Psoas muscle (tissue), 8 donors: ENCODE results near the gene SPTB. TPM values are rescaled to one million over a fixed set of nuclear protein-coding genes. Genes with fewer than 3 reads are reported as not detected.
A peak's percentile ranks its signal among the peaks of the same experiment; 100 is the strongest.

ENCODE experiments used
- ATAC-seq, 4 donors: fragments of 200-7000 bp; cut with Tn5 transposase; one replicate each; pipeline ENCODE4 v1.9.1; 2020; ENCODE audit warnings: moderate library complexity in 3 of 4, mild to moderate bottlenecking in 2 of 4
- DNase-seq, 2 donors: peaks; one replicate each; pipeline ENCODE4 v3.0.0-alpha.2; 2020
- H3K27ac ChIP-seq: fragments of 200-600 bp; one replicate; pipeline ENCODE4 v1.8.0; 2022
- H3K27me3 ChIP-seq, 3 donors: fragments of 200-600 bp in 1 of 3; one replicate each; pipeline versions ENCODE4 v1.6.1 to v1.8.0; 2013 to 2022; ENCODE audit warnings: low read length in 2 of 3, mild to moderate bottlenecking in 2 of 3, moderate library complexity in 1 of 3; ENCODE audit not compliant: insufficient read depth in 3 of 3
- H3K36me3 ChIP-seq, 2 donors: fragments of 200-600 bp in 1 of 2; one replicate each; pipeline versions ENCODE4 v1.6.1 to v1.8.0; 2013 to 2022; ENCODE audit warnings: low read depth in 1 of 2, mild to moderate bottlenecking in 1 of 2, moderate library complexity in 1 of 2; ENCODE audit not compliant: insufficient read depth in 1 of 2
- H3K4me1 ChIP-seq: fragments of 200-600 bp; one replicate; pipeline ENCODE4 v1.8.0; 2022
- H3K4me3 ChIP-seq: fragments of 200-600 bp; one replicate; pipeline ENCODE4 v1.8.0; 2022; ENCODE audit warnings: mild to moderate bottlenecking
- H3K9me3 ChIP-seq: fragments of 200-600 bp; one replicate; pipeline ENCODE4 v1.8.0; 2022
- WGBS, 3 donors: extraction: QIAGEN DNeasy Blood & Tissue Kit; methylation state at CpG; one replicate each; pipeline versions ENCODE4 v1.1.6 to v1.1.7; 2013; 5-methylcytosine and 5-hydroxymethylcytosine counted together
- intact Hi-C, 2 donors: fragments of 100-400 bp; cut with DNase I; formaldehyde crosslinking; loops; one replicate each; pipeline versions ENCODE4 v1.11.0 to v1.14.2; 2022
- polyA plus RNA-seq, 3 donors: library from polyadenylated mRNA; stranded (reverse); fragments of 200-250 nt; gene quantifications; one replicate each; pipeline ENCODE4 v1.2.3, GENCODE V29; 2013
- total RNA-seq, 4 donors: library from RNA; stranded (reverse); fragmentation: NEBNext Ultra II Directional in 2 of 4; extraction: Animal tissue kit (Norgen Biotek cat#: 25700) in 2 of 4; gene quantifications; one replicate each; pipeline versions ENCODE4 v1.2.1 to v1.2.4, GENCODE V29; 2021 to 2023
- TF ChIP-seq, protein P1 (sequence below): fragments of 200-600 bp; IDR thresholded peaks from one replicate; pipeline ENCODE4 v1.8.0; 2022; ENCODE audit warnings: antibody characterized with exemption
- donor health status: healthy with polysubstance abuse.
- donor health status: DM: no; HTN: no; CAD: no; lungs with moderate emphysema.
- donor health status: Bipolar disorder and iron deficiency.
- donor health status: healthy.
- donor health status: DM: yes; HTN: yes; CAD: no.
- donor health status: DM: no; HTN: no; CAD: no.
- donor health status: DM: no; HTN: no; CAD: no.
- donor health status: DM: yes; HTN: yes; CAD: no.

The SPTB gene
- total and polyA plus RNA-seq, 7 donors, result 43.4 to 540 (median 374) TPM

DNA sequence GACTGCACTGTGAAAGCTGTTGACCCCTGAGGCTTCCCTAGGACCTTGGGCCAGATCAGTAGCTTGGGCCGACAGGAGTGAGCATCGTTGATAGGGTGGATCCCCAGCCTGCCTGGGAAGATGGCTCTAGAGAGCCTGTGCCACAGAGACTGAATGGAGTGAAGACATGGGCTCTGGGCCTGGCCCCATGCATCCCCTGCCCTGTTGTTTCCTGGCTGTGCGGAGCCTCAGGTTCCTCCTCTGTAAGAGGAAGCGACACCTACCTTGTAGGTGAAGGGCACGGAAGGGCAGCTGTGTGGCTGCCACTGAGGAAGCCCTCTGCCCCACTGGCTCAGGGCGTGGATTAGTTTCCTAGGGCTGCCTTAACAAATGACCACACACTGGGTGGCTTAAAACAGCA, 151.6 kb downstream of the SPTB start:
- ATAC-seq, result no peak
- no peak for DNase-seq
- intact Hi-C loops, result no loop called here
- no peaks in the 10 kb centered on the region for H3K27me3 ChIP-seq
- H3K9me3 ChIP-seq, result no peaks in the 10 kb centered on the region
- WGBS, 3 donors, result 86 to 92% (median 87%) methylated on average over 6 of the region's 6 CpGs
- no peak overlapping the region for H3K27ac ChIP-seq
- TF ChIP-seq, protein P1, sequence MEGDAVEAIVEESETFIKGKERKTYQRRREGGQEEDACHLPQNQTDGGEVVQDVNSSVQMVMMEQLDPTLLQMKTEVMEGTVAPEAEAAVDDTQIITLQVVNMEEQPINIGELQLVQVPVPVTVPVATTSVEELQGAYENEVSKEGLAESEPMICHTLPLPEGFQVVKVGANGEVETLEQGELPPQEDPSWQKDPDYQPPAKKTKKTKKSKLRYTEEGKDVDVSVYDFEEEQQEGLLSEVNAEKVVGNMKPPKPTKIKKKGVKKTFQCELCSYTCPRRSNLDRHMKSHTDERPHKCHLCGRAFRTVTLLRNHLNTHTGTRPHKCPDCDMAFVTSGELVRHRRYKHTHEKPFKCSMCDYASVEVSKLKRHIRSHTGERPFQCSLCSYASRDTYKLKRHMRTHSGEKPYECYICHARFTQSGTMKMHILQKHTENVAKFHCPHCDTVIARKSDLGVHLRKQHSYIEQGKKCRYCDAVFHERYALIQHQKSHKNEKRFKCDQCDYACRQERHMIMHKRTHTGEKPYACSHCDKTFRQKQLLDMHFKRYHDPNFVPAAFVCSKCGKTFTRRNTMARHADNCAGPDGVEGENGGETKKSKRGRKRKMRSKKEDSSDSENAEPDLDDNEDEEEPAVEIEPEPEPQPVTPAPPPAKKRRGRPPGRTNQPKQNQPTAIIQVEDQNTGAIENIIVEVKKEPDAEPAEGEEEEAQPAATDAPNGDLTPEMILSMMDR, result no peak
- H3K4me3 ChIP-seq, result no peak overlapping the region
- H3K4me1 ChIP-seq, result no peaks in the 10 kb centered on the region
- H3K36me3 ChIP-seq, result peaks cover 0 to 26% of the 10 kb centered on the region in 2 donors

DNA sequence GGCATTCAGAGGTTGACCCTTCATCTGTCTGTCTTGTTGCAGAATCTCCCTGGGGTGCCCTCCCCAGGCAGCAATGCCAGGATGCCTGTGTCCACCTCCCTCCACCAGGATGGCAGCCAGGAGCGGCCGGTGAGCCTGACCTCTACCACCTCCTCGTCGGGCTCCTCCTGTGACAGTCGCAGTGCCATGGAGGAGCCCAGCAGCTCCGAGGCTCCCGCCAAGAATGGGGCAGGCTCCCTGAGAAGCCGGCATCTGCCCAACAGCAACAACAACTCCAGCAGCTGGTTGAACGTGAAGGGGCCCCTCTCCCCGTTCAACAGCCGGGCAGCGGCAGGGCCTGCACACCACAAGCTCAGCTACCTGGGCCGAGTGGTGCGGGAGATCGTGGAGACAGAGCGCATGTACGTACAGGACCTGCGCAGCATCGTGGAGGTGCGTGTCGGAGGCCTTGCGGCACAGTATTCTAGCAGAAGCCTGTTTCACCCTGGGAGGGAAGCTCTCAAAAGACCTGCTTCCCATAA, 152.1 kb downstream of the SPTB start:
- ATAC-seq, result no peak
- DNase-seq, result peak in 1 of 2 donors; percentile 42
- Histone ChIP-seq H3K27ac (no peak overlapping the region), H3K9me3 (no peaks in the 10 kb centered on the region), H3K4me3 (no peak overlapping the region), H3K27me3 (no peaks in the 10 kb centered on the region), H3K4me1 (no peaks in the 10 kb centered on the region), H3K36me3 (peaks cover 0 to 24% of the 10 kb centered on the region in 2 donors)
- WGBS, 3 donors, result 78 to 85% (median 84%) methylated on average over 22 of the region's 22 CpGs
- intact Hi-C loops, result no loop called here
- TF ChIP-seq, protein P1, result no peak

DNA sequence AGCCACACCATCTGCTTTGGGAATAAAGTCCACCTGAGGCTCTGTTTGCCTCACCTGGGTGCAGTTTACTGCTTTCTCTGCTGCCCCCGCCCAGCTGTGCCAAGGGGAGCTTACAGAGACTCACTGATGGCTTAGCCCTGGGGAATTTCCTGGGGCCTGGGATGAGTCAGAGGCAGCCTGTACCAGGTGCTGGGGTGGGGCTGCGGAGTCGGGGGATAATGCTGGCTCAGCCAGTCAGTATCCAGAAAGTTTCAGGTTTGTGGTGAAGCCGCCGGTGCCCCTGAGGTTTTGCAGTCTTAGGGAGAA, 153.2 kb downstream of the SPTB start:
- intact Hi-C loops, result no loop called here
- Histone ChIP-seq H3K4me1 (peaks cover 5% of the 10 kb centered on the region), H3K4me3 (no peak overlapping the region), H3K27me3 (no peaks in the 10 kb centered on the region), H3K36me3 (peaks cover 0 to 15% of the 10 kb centered on the region in 2 donors), H3K27ac (no peak overlapping the region), H3K9me3 (no peaks in the 10 kb centered on the region)
- ATAC-seq, result peak in 3 of 4 donors; percentile 46 to 58 (median 57)
- 67 to 85% (median 79%) methylated on average over 5 of the region's 5 CpGs for WGBS, 3 donors
- DNase-seq, result peak in 1 of 2 donors; percentile 42
- TF ChIP-seq, protein P1, result no peak

DNA sequence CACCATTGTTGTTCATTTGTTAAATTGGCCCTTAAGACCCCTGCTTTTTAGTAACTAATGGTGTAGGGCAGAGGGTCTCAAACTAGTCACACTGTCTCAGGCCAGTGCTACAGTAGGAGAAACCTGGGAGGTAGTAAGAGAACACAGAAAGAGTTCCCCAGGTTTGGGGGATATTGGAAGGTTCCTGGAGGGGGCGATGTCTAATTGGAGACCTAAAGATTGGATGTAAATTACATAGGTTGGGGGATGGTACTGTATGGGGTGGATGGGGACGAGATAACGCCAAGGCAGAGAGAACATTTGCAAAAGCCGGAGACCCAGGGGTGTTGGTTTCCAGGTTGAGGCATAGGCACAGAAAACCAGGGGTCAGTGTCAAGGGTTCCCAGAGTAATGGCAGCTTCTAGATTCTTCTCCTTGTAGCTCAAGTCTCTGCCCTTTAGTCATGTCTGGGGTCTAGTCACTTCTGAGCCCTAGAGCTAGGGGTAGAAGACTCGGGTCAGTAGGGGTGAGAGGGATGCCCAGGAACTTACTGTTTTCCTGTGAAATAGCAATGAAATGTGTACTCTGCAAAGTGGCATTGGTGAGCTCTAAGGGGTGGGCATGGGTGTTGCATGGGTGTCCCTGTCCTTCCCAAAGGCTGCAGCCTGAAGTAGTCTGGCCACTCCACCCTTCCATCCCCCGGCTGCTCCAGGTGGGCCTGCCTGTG, 153.7 kb downstream of the SPTB start:
- no peak overlapping the region for H3K27ac ChIP-seq
- H3K27me3 ChIP-seq, result no peaks in the 10 kb centered on the region
- H3K4me3 ChIP-seq, result no peak overlapping the region
- H3K36me3 ChIP-seq, result peaks cover 0 to 10% of the 10 kb centered on the region in 2 donors
- no peak for ATAC-seq
- TF ChIP-seq, protein P1, result no peak
- WGBS, 3 donors, result 92 to 97% (median 95%) methylated on average over 6 of the region's 6 CpGs
- H3K9me3 ChIP-seq, result no peaks in the 10 kb centered on the region
- intact Hi-C loops, result no loop called here
- no peak for DNase-seq
- H3K4me1 ChIP-seq, result peaks cover 8% of the 10 kb centered on the region
